GM23338 (cell line): ENCODE results near the gene SHF. TPM values are rescaled to one million over a fixed set of nuclear protein-coding genes. Genes with fewer than 3 reads are reported as not detected.

Source experiments
- ATAC-seq: fragments of 200-7000 bp; cut with Tn5 transposase; 3 replicates; pipeline ENCODE4 v1.9.1; 2020
- DNase-seq: peaks from one replicate; pipeline ENCODE4 v3.0.0-alpha.2; 2015; ENCODE audit warnings: low spot score
- H2AFZ ChIP-seq: fragments of 200-600 bp; sonication (generic); 2 replicates; pipeline ENCODE4 v1.8.0; 2016; ENCODE audit warnings: antibody characterized with exemption, mild to moderate bottlenecking, moderate library complexity
- H3F3A ChIP-seq: fragments of 200-600 bp; sonication (generic); replicated peaks from 2 replicates; pipeline ENCODE4 v1.8.0; 2017; ENCODE audit warnings: antibody characterized with exemption, mixed run types, low read depth
- H3K27ac ChIP-seq: fragments of 200-600 bp; sonication (generic); 2 replicates; pipeline ENCODE4 v1.6.1; 2016; ENCODE audit warnings: low read depth
- H3K27me3 ChIP-seq: fragments of 200-600 bp; sonication (generic); 2 replicates; pipeline ENCODE4 v1.8.0; 2016; ENCODE audit warnings: mild to moderate bottlenecking, mixed run types, moderate library complexity; ENCODE audit not compliant: insufficient read depth
- H3K36me3 ChIP-seq: fragments of 200-600 bp; sonication (generic); 2 replicates; pipeline ENCODE4 v1.8.0; 2016; ENCODE audit warnings: mild to moderate bottlenecking; ENCODE audit not compliant: insufficient read depth
- H3K4me1 ChIP-seq: fragments of 200-600 bp; sonication (generic); 2 replicates; pipeline ENCODE4 v1.8.0; 2016; ENCODE audit warnings: mild to moderate bottlenecking, moderate library complexity; ENCODE audit not compliant: insufficient read depth
- H3K4me2 ChIP-seq: fragments of 200-600 bp; sonication (generic); 2 replicates; pipeline ENCODE4 v1.7.1; 2017; ENCODE audit warnings: mixed run types
- H3K4me3 ChIP-seq: fragments of 200-600 bp; sonication (generic); 2 replicates; pipeline ENCODE4 v1.6.1; 2016; ENCODE audit warnings: mixed run types
- H3K79me2 ChIP-seq: fragments of 200-600 bp; sonication (generic); replicated peaks from 2 replicates; pipeline ENCODE4 v1.8.0; 2017; ENCODE audit warnings: mild to moderate bottlenecking; ENCODE audit not compliant: insufficient read depth
- H3K9me2 ChIP-seq: fragments of 200-600 bp; sonication (generic); 2 replicates; pipeline ENCODE4 v1.8.0; 2017; ENCODE audit not compliant: insufficient read depth
- H4K20me1 ChIP-seq: fragments of 200-600 bp; sonication (generic); replicated peaks from 2 replicates; pipeline ENCODE4 v1.8.0; 2017; ENCODE audit warnings: mild to moderate bottlenecking; ENCODE audit not compliant: insufficient read depth
- H3K27ac Mint-ChIP-seq: 2 replicates; pipeline ENCODE4 v1.8.0; 2020; ENCODE audit warnings: inconsistent platforms, mild to moderate bottlenecking, moderate library complexity, mixed read lengths
- H3K27me3 Mint-ChIP-seq: 3 replicates; pipeline ENCODE4 v1.8.0; 2022; ENCODE audit warnings: low read depth, mild to moderate bottlenecking, moderate library complexity, mixed read lengths, inconsistent platforms; ENCODE audit not compliant: insufficient read depth, poor library complexity
- H3K36me3 Mint-ChIP-seq: 3 replicates; pipeline ENCODE4 v1.8.0; 2021; ENCODE audit warnings: low read depth, mild to moderate bottlenecking, inconsistent platforms, moderate library complexity, mixed read lengths
- H3K4me1 Mint-ChIP-seq: 3 replicates; pipeline ENCODE4 v1.8.0; 2020; ENCODE audit warnings: mild to moderate bottlenecking, inconsistent platforms, mixed read lengths
- H3K4me3 Mint-ChIP-seq: 3 replicates; pipeline ENCODE4 v1.8.0; 2021; ENCODE audit warnings: moderate library complexity, mild to moderate bottlenecking, inconsistent platforms, mixed read lengths
- H3K9me3 Mint-ChIP-seq: 3 replicates; pipeline ENCODE4 v1.8.0; 2020; ENCODE audit warnings: moderate library complexity, mild to moderate bottlenecking, inconsistent platforms, mixed read lengths
- ETS1 ChIP-seq: IDR thresholded peaks from 2 replicates; pipeline ENCODE4 v1.6.1; 2016; ENCODE audit warnings: antibody characterized with exemption
- EZH2phosphoT487 ChIP-seq: fragments of 200-600 bp; sonication (generic); IDR thresholded peaks from one replicate; pipeline ENCODE4 v1.8.1; 2018; ENCODE audit warnings: antibody characterized with exemption; ENCODE audit not compliant: unreplicated experiment
- NANOG ChIP-seq: IDR thresholded peaks from 2 replicates; pipeline ENCODE4 v1.6.1; 2016; ENCODE audit warnings: antibody characterized with exemption, borderline replicate concordance
- POLR2AphosphoS5 ChIP-seq: IDR thresholded peaks from 2 replicates; pipeline ENCODE4 v1.6.1; 2016; ENCODE audit warnings: antibody characterized with exemption, low read depth
- REST ChIP-seq: IDR thresholded peaks from one replicate; pipeline ENCODE4 v1.6.1; 2018; ENCODE audit warnings: antibody characterized with exemption; ENCODE audit not compliant: unreplicated experiment
- STAT1 ChIP-seq: IDR thresholded peaks from one replicate; pipeline ENCODE4 v1.6.1; 2016; ENCODE audit warnings: antibody characterized with exemption; ENCODE audit not compliant: unreplicated experiment
- polyA plus RNA-seq: library from polyadenylated mRNA; unstranded; fragments of >200 nt; fragmentation: Nextera tagmentation; extraction: Ambion mirVana; gene quantifications from 2 replicates; pipeline ENCODE4 v1.2.1, GENCODE V29; 2016
- total RNA-seq: library from RNA; depleted of rRNA; stranded (reverse); fragments of >200 nt; shearing (Covaris generic); gene quantifications from 2 replicates; pipeline ENCODE4 v1.2.3, GENCODE V29; 2014
- TF ChIP-seq, protein P1 (sequence below), 2 experiments: fragments of 200-600 bp in 1 of 2; sonication (generic) in 1 of 2; conservative IDR thresholded peaks; 2 replicates each; pipeline versions ENCODE4 v1.5.1 to v1.6.1; 2016 to 2017; ENCODE audit warnings: antibody characterized with exemption in 2 of 2, low read depth in 2 of 2, mild to moderate bottlenecking in 2 of 2, moderate library complexity in 1 of 2

SHF gene
- total and polyA plus RNA-seq, 2 experiments from 2014 or later = 5.8 to 15.6 TPM

DNA sequence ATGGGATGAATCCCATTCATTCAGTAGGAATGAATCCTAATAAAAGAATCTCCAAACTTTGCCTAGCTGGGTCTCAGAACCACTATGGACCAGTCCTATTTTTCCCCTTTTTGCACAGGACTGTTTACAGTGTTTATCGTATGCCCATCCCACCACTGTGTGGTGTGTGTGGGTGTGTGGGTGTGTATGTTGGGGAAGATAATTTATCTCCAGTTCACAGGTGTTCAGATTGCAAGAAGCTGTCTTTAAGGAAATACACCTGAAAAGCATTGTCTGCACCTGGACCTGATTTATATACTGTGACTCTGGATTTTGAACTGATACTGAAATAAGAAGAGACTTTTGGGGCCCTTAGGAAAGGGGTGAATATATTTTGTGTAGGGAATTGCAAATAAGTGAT is 24.7 kb upstream of the SHF start (continued):
- TF ChIP-seq REST (no peak), STAT1 (no peak), EZH2phosphoT487 (no peak), ETS1 (no peak), NANOG (no peak)
- TF ChIP-seq, protein P1, sequence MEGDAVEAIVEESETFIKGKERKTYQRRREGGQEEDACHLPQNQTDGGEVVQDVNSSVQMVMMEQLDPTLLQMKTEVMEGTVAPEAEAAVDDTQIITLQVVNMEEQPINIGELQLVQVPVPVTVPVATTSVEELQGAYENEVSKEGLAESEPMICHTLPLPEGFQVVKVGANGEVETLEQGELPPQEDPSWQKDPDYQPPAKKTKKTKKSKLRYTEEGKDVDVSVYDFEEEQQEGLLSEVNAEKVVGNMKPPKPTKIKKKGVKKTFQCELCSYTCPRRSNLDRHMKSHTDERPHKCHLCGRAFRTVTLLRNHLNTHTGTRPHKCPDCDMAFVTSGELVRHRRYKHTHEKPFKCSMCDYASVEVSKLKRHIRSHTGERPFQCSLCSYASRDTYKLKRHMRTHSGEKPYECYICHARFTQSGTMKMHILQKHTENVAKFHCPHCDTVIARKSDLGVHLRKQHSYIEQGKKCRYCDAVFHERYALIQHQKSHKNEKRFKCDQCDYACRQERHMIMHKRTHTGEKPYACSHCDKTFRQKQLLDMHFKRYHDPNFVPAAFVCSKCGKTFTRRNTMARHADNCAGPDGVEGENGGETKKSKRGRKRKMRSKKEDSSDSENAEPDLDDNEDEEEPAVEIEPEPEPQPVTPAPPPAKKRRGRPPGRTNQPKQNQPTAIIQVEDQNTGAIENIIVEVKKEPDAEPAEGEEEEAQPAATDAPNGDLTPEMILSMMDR (conservative IDR thresholded peaks at IDR 0.05; ENCODE audit: low read depth in 2 of 2) = no peak

DNA sequence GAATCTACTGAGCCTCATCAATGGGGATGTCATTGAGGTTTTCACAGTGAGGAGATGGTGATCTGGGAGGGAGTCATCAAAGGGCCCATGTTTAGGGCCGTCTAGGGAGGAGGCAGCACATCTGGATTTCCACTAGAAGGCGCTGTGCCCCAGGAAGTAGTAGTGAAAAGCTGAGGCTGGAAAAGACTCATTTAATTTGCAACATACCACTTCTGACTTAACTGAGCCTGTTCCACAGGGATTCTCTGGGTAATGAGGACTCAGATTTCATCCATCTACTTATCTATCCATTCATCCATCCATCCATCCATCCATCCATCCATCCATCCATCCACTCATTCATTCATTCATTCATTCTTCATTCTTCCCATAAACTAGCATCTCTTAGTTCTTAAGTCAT is 17.4 kb upstream of the SHF start:
- no peaks in the 10 kb centered on the region for H3K79me2 ChIP-seq
- Mint-ChIP-seq H3K4me1 (peaks cover 2% of the 10 kb centered on the region; the same call in 2 of the 3 replicates), H3K4me3 (no peak overlapping the region; the same call in 2 of the 3 replicates), H3K9me3 (no peaks in the 10 kb centered on the region), H3K27ac (no peak overlapping the region), H3K36me3 (no peaks in the 10 kb centered on the region), H3K27me3 (peaks cover 2% of the 10 kb centered on the region)
- no peak overlapping the region for H3K4me2 ChIP-seq
- H3K36me3 ChIP-seq = no peaks in the 10 kb centered on the region
- DNase-seq = peak; percentile 90
- no peak overlapping the region for H3K27ac ChIP-seq
- no peak for TF ChIP-seq POLR2AphosphoS5
- TF ChIP-seq, protein P1 (conservative IDR thresholded peaks at IDR 0.05; ENCODE audit: low read depth in 2 of 2) = peak; percentile 93 to 95
- no peak overlapping the region for H2AFZ ChIP-seq
- no peaks in the 10 kb centered on the region for H3K4me1 ChIP-seq
- H3K9me2 ChIP-seq = no peaks in the 10 kb centered on the region
- 0 out of 2 replicates have a peak, but pooled peaks cover 3% of the 10 kb centered on the region for H3K27me3 ChIP-seq
- no peaks in the 10 kb centered on the region for H3F3A ChIP-seq
- no peaks in the 10 kb centered on the region for H4K20me1 ChIP-seq
- ATAC-seq = peak; percentile 59
- no peak overlapping the region for H3K4me3 ChIP-seq
